Measurements from ENCODE around the gene STXBP5. TPM values are rescaled to one million over a fixed set of nuclear protein-coding genes. Genes with fewer than 3 reads are reported as not detected.

The STXBP5 gene
- total RNA-seq, 2 donors from 2014 or later, result 9.9 to 13.6 TPM

DNA sequence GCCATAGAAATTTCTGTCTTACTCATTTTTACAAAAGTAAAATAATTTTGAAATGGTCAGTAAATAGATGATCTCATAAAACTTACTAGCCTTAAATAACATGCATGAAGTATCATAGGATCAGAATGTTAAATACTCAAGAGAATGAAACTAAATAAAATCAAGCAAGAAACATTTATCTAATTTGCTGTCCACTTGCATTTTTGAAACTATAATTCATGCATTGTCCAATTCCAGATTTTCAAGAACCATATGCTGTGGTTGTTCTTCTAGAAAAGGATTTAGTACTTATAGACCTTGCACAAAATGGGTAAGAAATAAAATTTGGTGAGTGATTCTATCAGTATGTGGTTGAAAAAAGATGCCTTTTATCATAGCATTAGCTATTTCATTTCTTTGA lies 107.0 kb downstream of the STXBP5 start:
- H3K27me3 ChIP-seq, result no peaks in the 10 kb centered on the region
- no peak overlapping the region for H3K27ac ChIP-seq
- H3K4me1 ChIP-seq, result no peaks in the 10 kb centered on the region
- no peak for DNase-seq (ENCODE audit: low spot score)
- H3K4me3 ChIP-seq, result no peak overlapping the region
- H3K9me3 ChIP-seq, result no peaks in the 10 kb centered on the region
- TF ChIP-seq, protein P1, sequence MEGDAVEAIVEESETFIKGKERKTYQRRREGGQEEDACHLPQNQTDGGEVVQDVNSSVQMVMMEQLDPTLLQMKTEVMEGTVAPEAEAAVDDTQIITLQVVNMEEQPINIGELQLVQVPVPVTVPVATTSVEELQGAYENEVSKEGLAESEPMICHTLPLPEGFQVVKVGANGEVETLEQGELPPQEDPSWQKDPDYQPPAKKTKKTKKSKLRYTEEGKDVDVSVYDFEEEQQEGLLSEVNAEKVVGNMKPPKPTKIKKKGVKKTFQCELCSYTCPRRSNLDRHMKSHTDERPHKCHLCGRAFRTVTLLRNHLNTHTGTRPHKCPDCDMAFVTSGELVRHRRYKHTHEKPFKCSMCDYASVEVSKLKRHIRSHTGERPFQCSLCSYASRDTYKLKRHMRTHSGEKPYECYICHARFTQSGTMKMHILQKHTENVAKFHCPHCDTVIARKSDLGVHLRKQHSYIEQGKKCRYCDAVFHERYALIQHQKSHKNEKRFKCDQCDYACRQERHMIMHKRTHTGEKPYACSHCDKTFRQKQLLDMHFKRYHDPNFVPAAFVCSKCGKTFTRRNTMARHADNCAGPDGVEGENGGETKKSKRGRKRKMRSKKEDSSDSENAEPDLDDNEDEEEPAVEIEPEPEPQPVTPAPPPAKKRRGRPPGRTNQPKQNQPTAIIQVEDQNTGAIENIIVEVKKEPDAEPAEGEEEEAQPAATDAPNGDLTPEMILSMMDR (IDR thresholded peaks at IDR 0.05), result no peak
- peaks cover 11% of the 10 kb centered on the region for H3K36me3 ChIP-seq

DNA sequence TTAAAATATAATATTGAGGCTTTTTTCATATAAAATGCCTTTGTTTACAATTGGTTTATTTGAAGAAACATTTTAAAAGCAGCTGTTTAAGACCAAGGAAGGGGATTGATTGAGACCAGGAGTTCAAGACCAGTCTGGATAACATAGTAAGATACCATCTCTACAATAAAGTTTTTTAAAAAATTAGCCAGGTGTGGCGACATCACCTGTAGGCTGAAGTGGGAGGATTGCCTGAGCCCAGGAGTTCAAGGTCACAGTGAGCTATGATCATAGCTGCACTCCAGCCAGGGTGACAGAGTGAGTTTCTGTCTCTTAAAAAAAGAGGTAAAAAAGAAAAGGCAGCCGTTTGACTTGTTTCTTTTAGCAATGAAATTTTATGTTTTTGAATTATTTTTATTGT lies 117.0 kb downstream of the STXBP5 start:
- TF ChIP-seq, protein P1 (IDR thresholded peaks at IDR 0.05), result no peak
- Histone ChIP-seq H3K36me3 (peaks cover 3% of the 10 kb centered on the region), H3K27ac (no peak overlapping the region), H3K27me3 (no peaks in the 10 kb centered on the region), H3K4me1 (no peaks in the 10 kb centered on the region), H3K4me3 (no peak overlapping the region), H3K9me3 (no peaks in the 10 kb centered on the region)
- no peak for DNase-seq (ENCODE audit: low spot score)

GRCh38 chr6:147322299-147323162 lies 118.3 kb downstream of the STXBP5 start:
- DNase-seq (ENCODE audit: low spot score), result no peak
- H3K4me3 ChIP-seq, result no peak overlapping the region
- no peaks in the 10 kb centered on the region for H3K27me3 ChIP-seq
- H3K36me3 ChIP-seq, result peaks cover 6% of the 10 kb centered on the region
- no peaks in the 10 kb centered on the region for H3K4me1 ChIP-seq
- H3K27ac ChIP-seq, result no peak overlapping the region
- TF ChIP-seq, protein P1 (IDR thresholded peaks at IDR 0.05), result no peak
- H3K9me3 ChIP-seq, result no peaks in the 10 kb centered on the region

DNA sequence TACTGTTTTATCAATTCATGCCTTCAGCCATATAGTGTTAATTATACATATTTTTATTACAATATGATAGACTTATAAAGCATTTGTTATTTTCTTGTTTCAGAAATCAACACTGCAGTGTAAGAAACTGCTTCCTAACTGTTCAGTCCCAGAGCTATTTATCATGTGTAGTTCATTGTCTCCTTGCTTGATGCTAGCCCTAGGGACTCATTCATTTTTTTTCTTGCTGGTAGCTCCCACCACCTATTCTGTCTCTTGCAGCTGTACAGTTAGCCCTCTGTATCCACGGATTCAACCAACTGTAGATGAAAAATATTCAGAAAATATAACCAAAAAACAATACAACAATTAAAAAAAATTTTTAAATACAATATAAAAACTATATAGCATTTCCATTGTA lies 121.3 kb downstream of the STXBP5 start:
- Histone ChIP-seq H3K36me3 (peaks cover 10% of the 10 kb centered on the region), H3K27me3 (no peaks in the 10 kb centered on the region), H3K9me3 (no peaks in the 10 kb centered on the region), H3K4me1 (no peaks in the 10 kb centered on the region), H3K27ac (no peak overlapping the region), H3K4me3 (no peak overlapping the region)
- TF ChIP-seq, protein P1 (IDR thresholded peaks at IDR 0.05), result no peak
- DNase-seq (ENCODE audit: low spot score), result no peak

- no peaks in the 10 kb centered on the region for H3K4me1 ChIP-seq
- no peaks in the 10 kb centered on the region for H3K9me3 ChIP-seq
- no peaks in the 10 kb centered on the region for H3K27me3 ChIP-seq
- no peak for DNase-seq (ENCODE audit: low spot score)
- no peak overlapping the region for H3K27ac ChIP-seq
- TF ChIP-seq, protein P1 (IDR thresholded peaks at IDR 0.05), result no peak
- no peak overlapping the region for H3K4me3 ChIP-seq
- H3K36me3 ChIP-seq, result peaks cover 10% of the 10 kb centered on the region
Observed at GRCh38 chr6:147331401-147331800, 127.2 kb downstream of the STXBP5 start.
